OCI-LY1 (cell line): ENCODE measurements around the gene GATAD2A.

Experiments used
- H2AFZ ChIP-seq: fragments of 200-600 bp; sonication (generic), shearing (Covaris generic); 2 replicates; pipeline ENCODE4 v1.6.0; 2014; ENCODE audit warnings: antibody characterized with exemption, mild to moderate bottlenecking, low read length
- H3F3A ChIP-seq: fragments of 200-600 bp; sonication (generic), shearing (Covaris generic); 2 replicates; pipeline ENCODE4 v1.6.0; 2014; ENCODE audit warnings: mild to moderate bottlenecking, antibody characterized with exemption, low read length, moderate library complexity; ENCODE audit not compliant: insufficient read depth
- H3K27ac ChIP-seq: fragments of 200-600 bp; sonication (generic); 2 replicates; pipeline ENCODE4 v1.5.1; 2014; ENCODE audit warnings: low read length, mixed run types, mild to moderate bottlenecking, low read depth; ENCODE audit not compliant: poor library complexity, severe bottlenecking
- H3K27me3 ChIP-seq: fragments of 200-600 bp; sonication (generic); 2 replicates; pipeline ENCODE4 v1.6.0; 2014; ENCODE audit warnings: antibody characterized with exemption, mild to moderate bottlenecking, low read length, moderate library complexity; ENCODE audit not compliant: insufficient read depth
- H3K36me3 ChIP-seq: fragments of 200-600 bp; sonication (generic); 2 replicates; pipeline ENCODE4 v1.6.1; 2014; ENCODE audit warnings: mild to moderate bottlenecking, antibody characterized with exemption, low read length, moderate library complexity, mixed read lengths; ENCODE audit not compliant: insufficient read depth
- H3K4me1 ChIP-seq: fragments of 200-600 bp; sonication (generic); 2 replicates; pipeline ENCODE4 v1.5.1; 2014; ENCODE audit warnings: mild to moderate bottlenecking, low read length, moderate library complexity; ENCODE audit not compliant: insufficient read depth, severe bottlenecking
- H3K4me2 ChIP-seq: fragments of 200-600 bp; sonication (generic), shearing (Covaris generic); 2 replicates; pipeline ENCODE4 v1.6.1; 2014; ENCODE audit warnings: low read length
- H3K4me3 ChIP-seq: fragments of 200-600 bp; sonication (generic); 2 replicates; pipeline ENCODE4 v1.5.1; 2014; ENCODE audit warnings: low read length, low read depth, mild to moderate bottlenecking, mixed read lengths; ENCODE audit not compliant: poor library complexity, severe bottlenecking
- H3K79me2 ChIP-seq: fragments of 200-600 bp; shearing (Covaris generic); 2 replicates; pipeline ENCODE4 v1.6.1; 2016; ENCODE audit warnings: mixed run types, low read length, mixed read lengths; ENCODE audit not compliant: insufficient read depth
- H3K9ac ChIP-seq: fragments of 200-600 bp; sonication (generic), shearing (Covaris generic); 2 replicates; pipeline ENCODE4 v1.6.1; 2014; ENCODE audit warnings: mild to moderate bottlenecking, low read length, mixed read lengths
- H3K9me2 ChIP-seq: fragments of 200-600 bp; sonication (generic), shearing (Covaris generic); 2 replicates; pipeline ENCODE4 v1.6.1; 2014; ENCODE audit warnings: low read depth, mild to moderate bottlenecking, low read length, mixed read lengths
- H3K9me3 ChIP-seq: fragments of 200-600 bp; shearing (Covaris generic); 2 replicates; pipeline ENCODE4 v1.6.1; 2014; ENCODE audit warnings: low read length, mixed read lengths
- H4K20me1 ChIP-seq: fragments of 200-600 bp; sonication (generic), shearing (Covaris generic); 2 replicates; pipeline ENCODE4 v1.6.0; 2016; ENCODE audit warnings: mild to moderate bottlenecking, low read length; ENCODE audit not compliant: insufficient read depth
- EZH2 ChIP-seq: fragments of 200-600 bp; sonication (generic), shearing (Covaris generic); IDR thresholded peaks from 2 replicates; pipeline ENCODE4 v1.8.0; 2017; ENCODE audit warnings: borderline replicate concordance, mixed run types, mild to moderate bottlenecking, antibody characterized with exemption, low read length, moderate library complexity, mixed read lengths
- TF ChIP-seq, protein P1 (sequence below): fragments of 200-600 bp; sonication (generic), shearing (Covaris generic); IDR thresholded peaks from 2 replicates; pipeline ENCODE4 v1.5.1; 2017; ENCODE audit warnings: mild to moderate bottlenecking, antibody characterized with exemption, low read length, moderate library complexity, mixed read lengths

Gene GATAD2A

DNA sequence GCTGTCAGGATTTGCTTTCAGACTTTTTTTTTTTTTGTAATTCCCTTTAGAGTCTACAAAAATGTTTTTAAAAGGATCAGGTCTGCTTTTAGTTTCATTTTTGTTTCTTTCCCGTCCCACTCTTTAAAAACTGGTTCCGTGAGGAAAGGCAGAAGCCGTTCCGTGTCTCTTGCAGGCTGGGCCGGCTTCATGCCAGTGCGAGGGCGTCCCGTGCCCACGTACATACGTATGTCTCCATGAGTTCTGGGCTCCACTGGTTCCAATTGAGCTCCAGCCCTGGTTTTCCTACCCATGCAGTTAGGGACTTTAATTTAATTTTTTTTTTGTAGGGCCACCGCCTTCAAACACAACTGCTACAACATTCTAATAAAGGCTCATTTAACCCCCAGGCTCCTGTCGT lies 101.1 kb downstream of the GATAD2A start:
- no peak overlapping the region for H3K27ac ChIP-seq
- no peak overlapping the region for H3K9ac ChIP-seq
- no peak for TF ChIP-seq EZH2
- TF ChIP-seq, protein P1, sequence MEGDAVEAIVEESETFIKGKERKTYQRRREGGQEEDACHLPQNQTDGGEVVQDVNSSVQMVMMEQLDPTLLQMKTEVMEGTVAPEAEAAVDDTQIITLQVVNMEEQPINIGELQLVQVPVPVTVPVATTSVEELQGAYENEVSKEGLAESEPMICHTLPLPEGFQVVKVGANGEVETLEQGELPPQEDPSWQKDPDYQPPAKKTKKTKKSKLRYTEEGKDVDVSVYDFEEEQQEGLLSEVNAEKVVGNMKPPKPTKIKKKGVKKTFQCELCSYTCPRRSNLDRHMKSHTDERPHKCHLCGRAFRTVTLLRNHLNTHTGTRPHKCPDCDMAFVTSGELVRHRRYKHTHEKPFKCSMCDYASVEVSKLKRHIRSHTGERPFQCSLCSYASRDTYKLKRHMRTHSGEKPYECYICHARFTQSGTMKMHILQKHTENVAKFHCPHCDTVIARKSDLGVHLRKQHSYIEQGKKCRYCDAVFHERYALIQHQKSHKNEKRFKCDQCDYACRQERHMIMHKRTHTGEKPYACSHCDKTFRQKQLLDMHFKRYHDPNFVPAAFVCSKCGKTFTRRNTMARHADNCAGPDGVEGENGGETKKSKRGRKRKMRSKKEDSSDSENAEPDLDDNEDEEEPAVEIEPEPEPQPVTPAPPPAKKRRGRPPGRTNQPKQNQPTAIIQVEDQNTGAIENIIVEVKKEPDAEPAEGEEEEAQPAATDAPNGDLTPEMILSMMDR = no peak
- no peaks in the 10 kb centered on the region for H3K79me2 ChIP-seq
- no peak overlapping the region for H3K4me3 ChIP-seq
- no peak overlapping the region for H2AFZ ChIP-seq
- H3K4me1 ChIP-seq = no peaks in the 10 kb centered on the region
- H4K20me1 ChIP-seq = no peaks in the 10 kb centered on the region
- H3K9me2 ChIP-seq = no peaks in the 10 kb centered on the region
- H3F3A ChIP-seq = no peaks in the 10 kb centered on the region
- no peaks in the 10 kb centered on the region for H3K9me3 ChIP-seq
- no peaks in the 10 kb centered on the region for H3K27me3 ChIP-seq
- peaks cover 64% of the 10 kb centered on the region for H3K36me3 ChIP-seq
- no peak overlapping the region for H3K4me2 ChIP-seq

DNA sequence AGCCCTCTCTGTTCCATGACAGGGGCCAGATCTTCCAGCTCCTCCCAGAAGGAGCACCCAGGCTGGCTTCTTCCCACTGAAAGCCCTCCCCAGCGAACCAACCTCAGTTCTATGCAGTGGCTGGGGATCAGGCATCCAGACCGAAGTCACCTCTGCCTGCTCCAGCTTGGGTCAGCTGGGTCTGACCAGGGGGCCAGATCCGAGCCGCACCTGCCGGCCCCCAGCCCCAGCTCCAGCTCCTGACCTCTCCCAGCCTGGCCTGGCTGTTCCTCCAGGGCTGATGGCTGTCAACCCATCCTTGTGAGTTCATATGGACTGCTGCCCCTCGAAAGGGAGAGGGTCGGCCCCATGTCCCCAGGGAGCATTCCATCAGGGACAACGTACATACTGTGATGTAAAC lies 101.9 kb downstream of the GATAD2A start:
- Histone ChIP-seq H3K36me3 (peaks cover 56% of the 10 kb centered on the region), H3K79me2 (no peaks in the 10 kb centered on the region), H3K27me3 (no peaks in the 10 kb centered on the region), H3K9me3 (no peaks in the 10 kb centered on the region), H4K20me1 (no peaks in the 10 kb centered on the region), H3K4me2 (no peak overlapping the region), H3K27ac (no peak overlapping the region), H3K4me1 (no peaks in the 10 kb centered on the region), H3K4me3 (no peak overlapping the region), H3F3A (no peaks in the 10 kb centered on the region), H3K9me2 (no peaks in the 10 kb centered on the region), H3K9ac (no peak overlapping the region), H2AFZ (no peak overlapping the region)
- no peak for TF ChIP-seq EZH2
- TF ChIP-seq, protein P1 = no peak

DNA sequence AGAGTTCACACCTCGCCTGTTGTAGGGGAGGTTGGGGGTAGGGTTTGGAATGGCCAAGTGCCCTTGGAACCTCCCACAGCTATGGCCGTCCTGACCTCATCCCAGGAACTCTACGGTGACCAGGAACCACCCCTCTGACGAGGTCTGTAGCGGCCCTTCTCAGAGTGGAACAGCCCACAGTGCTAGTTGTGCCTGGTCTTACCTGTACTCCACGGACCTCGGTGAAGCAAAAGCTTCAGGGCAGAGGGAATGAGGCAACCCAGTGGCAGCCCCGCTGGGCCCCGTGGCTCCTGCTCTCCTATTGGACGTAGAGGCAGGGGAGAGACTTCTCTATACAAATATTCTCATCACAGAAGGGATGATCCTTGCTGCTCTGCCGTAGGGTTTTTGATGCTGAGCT lies 102.7 kb downstream of the GATAD2A start:
- no peak overlapping the region for H3K27ac ChIP-seq
- no peak overlapping the region for H3K9ac ChIP-seq
- H3K4me1 ChIP-seq = no peaks in the 10 kb centered on the region
- peaks cover 48% of the 10 kb centered on the region for H3K36me3 ChIP-seq
- H3K9me2 ChIP-seq = no peaks in the 10 kb centered on the region
- TF ChIP-seq, protein P1 = no peak
- TF ChIP-seq EZH2 = no peak
- H2AFZ ChIP-seq = no peak overlapping the region
- H3K9me3 ChIP-seq = no peaks in the 10 kb centered on the region
- no peaks in the 10 kb centered on the region for H3K79me2 ChIP-seq
- no peak overlapping the region for H3K4me3 ChIP-seq
- H3K4me2 ChIP-seq = no peak overlapping the region
- no peaks in the 10 kb centered on the region for H3K27me3 ChIP-seq
- H4K20me1 ChIP-seq = no peaks in the 10 kb centered on the region
- H3F3A ChIP-seq = no peaks in the 10 kb centered on the region
